ENCODE results near the gene PHF2.
A peak's percentile ranks its signal among the peaks of the same experiment; 100 is the strongest.

The PHF2 gene

GRCh38 chr9:93576258-93577077, at the start of gene PHF2:
TSS of gene PHF2 (plus strand) at chr9:93576584. CDS start at chr9:93576774, 190 bp downstream.
- DNase-seq: peak; percentile 28

- no peak for DNase-seq
These were observed 45.0 kb upstream of the PHF2 start for GRCh38 chr9:93531374-93531773.

- DNase-seq: no peak
These were observed 44.2 kb upstream of the PHF2 start for GRCh38 chr9:93532141-93532540.

- DNase-seq: no peak
These were observed 42.5 kb upstream of the PHF2 start for GRCh38 chr9:93533863-93534262.

- DNase-seq: no peak
These were observed 40.2 kb upstream of the PHF2 start for GRCh38 chr9:93536167-93536566.

- DNase-seq: no peak
These were observed 39.5 kb upstream of the PHF2 start for GRCh38 chr9:93536874-93537273.

GRCh38 chr9:93540305-93540704, 36.1 kb upstream of the PHF2 start:
- DNase-seq: no peak

- no peak for DNase-seq
These were observed 35.4 kb upstream of the PHF2 start for GRCh38 chr9:93541005-93541404.

GRCh38 chr9:93541581-93542349, 34.6 kb upstream of the PHF2 start:
- DNase-seq: no peak

- DNase-seq: no peak
These were observed 33.3 kb upstream of the PHF2 start for GRCh38 chr9:93543117-93543516.

GRCh38 chr9:93546356-93546755, 30.0 kb upstream of the PHF2 start:
- DNase-seq: no peak

GRCh38 chr9:93549611-93550010, 26.8 kb upstream of the PHF2 start:
- no peak for DNase-seq

- no peak for DNase-seq
These were observed 23.5 kb upstream of the PHF2 start for GRCh38 chr9:93552923-93553322.

- DNase-seq: no peak
These were observed 21.0 kb upstream of the PHF2 start for GRCh38 chr9:93555370-93555769.

GRCh38 chr9:93557366-93558137, 18.8 kb upstream of the PHF2 start:
- DNase-seq: no peak

- no peak for DNase-seq
These were observed 17.9 kb upstream of the PHF2 start for GRCh38 chr9:93558503-93558902.

GRCh38 chr9:93560991-93561390, 15.4 kb upstream of the PHF2 start:
- no peak for DNase-seq

- no peak for DNase-seq
These were observed 14.2 kb upstream of the PHF2 start for GRCh38 chr9:93562157-93562556.

- no peak for DNase-seq
These were observed 11.3 kb upstream of the PHF2 start for GRCh38 chr9:93565089-93565488.

GRCh38 chr9:93566408-93567270, 9.7 kb upstream of the PHF2 start:
- peak; percentile 96 for DNase-seq

- DNase-seq: no peak
These were observed 9.0 kb upstream of the PHF2 start for GRCh38 chr9:93567271-93567959.

- DNase-seq: no peak
These were observed 8.2 kb upstream of the PHF2 start for GRCh38 chr9:93568169-93568568.

All from CD4-positive, alpha-beta T cell treated with Interleukin-4 for 4 hours (primary cell).